Heart right ventricle (tissue), 16 donors: ENCODE measurements around the gene COX10. TPM values are rescaled to one million over a fixed set of nuclear protein-coding genes. Genes with fewer than 3 reads are reported as not detected.

Experiments
- ATAC-seq, 8 donors: fragments of 200-7000 bp; cut with Tn5 transposase; one replicate each; pipeline ENCODE4 v1.9.1; 2020; ENCODE audit warnings: mild to moderate bottlenecking in 8 of 8, moderate library complexity in 8 of 8, moderate number of reproducible peaks in 1 of 8
- DNase-seq, 2 donors: peaks; one replicate each; pipeline ENCODE4 v3.0.0-alpha.2; 2020
- H3K27ac ChIP-seq, 10 donors: fragments of 200-600 bp; sonication (generic) in 2 of 10; one replicate each; pipeline versions ENCODE4 v1.5.0 to v1.8.0; 2020 to 2022; ENCODE audit warnings: mild to moderate bottlenecking in 3 of 10
- H3K27me3 ChIP-seq, 7 donors: fragments of 200-600 bp; one replicate each; pipeline ENCODE4 v1.8.0; 2021 to 2022; ENCODE audit warnings: mild to moderate bottlenecking in 2 of 7
- H3K36me3 ChIP-seq, 9 donors: fragments of 200-600 bp; sonication (generic) in 1 of 9; one replicate each; pipeline versions ENCODE4 v1.5.0 to v1.8.0; 2020 to 2022; ENCODE audit warnings: mild to moderate bottlenecking in 2 of 9
- H3K4me1 ChIP-seq, 9 donors: fragments of 200-600 bp; sonication (generic) in 1 of 9; one replicate each; pipeline versions ENCODE4 v1.5.0 to v1.8.0; 2020 to 2022; ENCODE audit warnings: mild to moderate bottlenecking in 4 of 9
- H3K4me3 ChIP-seq, 10 donors: fragments of 200-600 bp; sonication (generic) in 2 of 10; one replicate each; pipeline versions ENCODE4 v1.5.0 to v1.8.0; 2020 to 2022; ENCODE audit warnings: mild to moderate bottlenecking in 7 of 10, moderate library complexity in 2 of 10
- H3K9me3 ChIP-seq, 11 donors: fragments of 200-600 bp in 10 of 11; sonication (generic) in 2 of 11; one replicate each; pipeline versions ENCODE4 v1.5.0 to v1.8.0; 2013 to 2022; ENCODE audit warnings: mild to moderate bottlenecking in 2 of 11, control low read depth in 1 of 11, moderate library complexity in 1 of 11
- CTCF ChIP-seq, 9 donors: fragments of 200-600 bp; sonication (generic) in 2 of 9; IDR thresholded peaks; one replicate each; pipeline versions ENCODE4 v1.5.0 to v1.8.0; 2021 to 2022; ENCODE audit warnings: antibody characterized with exemption in 9 of 9, mild to moderate bottlenecking in 5 of 9, moderate library complexity in 1 of 9
- WGBS, 2 donors: extraction: QIAGEN DNeasy Blood & Tissue Kit; methylation state at CpG; one replicate each; pipeline ENCODE4 v1.1.7; 2013; ENCODE audit warnings: inconsistent platforms in 1 of 2; 5-methylcytosine and 5-hydroxymethylcytosine counted together
- intact Hi-C, 10 donors: fragments of 100-400 bp; cut with DNase I; formaldehyde crosslinking; loops; one replicate each; pipeline versions ENCODE4 v1.11.1 to v1.14.2; 2022
- polyA plus RNA-seq, 2 donors: library from polyadenylated mRNA; stranded (reverse); fragments of 200-250 nt; gene quantifications; one replicate each; pipeline ENCODE4 v1.2.3, GENCODE V29; 2013
- total RNA-seq, 10 donors: library from RNA; stranded (reverse); fragmentation: NEBNext Ultra II Directional in 3 of 10; extraction: Animal tissue kit (Norgen Biotek cat#: 25700) in 3 of 10; gene quantifications; one replicate each; pipeline versions ENCODE4 v1.2.1 to v1.2.4, GENCODE V29; 2021 to 2023
- donor health status: Arrhythmogenic right ventricular cardiomyopathy.
- donor health status: ischemic (EF 13 %, LVEDD 7.1; RV severe dilation, severe dysfunction).
- donor health status: healthy with polysubstance abuse.
- donor health status: DM: no; HTN: yes; CAD: no.
- donor health status: DM: no; HTN: no; CAD: no.
- donor health status: ischemic (EF 25% LVEDD 6.9; RV normal size, moderate dysfunction).
- donor health status: ischemic (EF 25% LVEDD 5.7; RV mildly dilated, moderate dysfunction).
- donor health status: healthy.
- donor health status: DM: yes; HTN: yes; CAD: no.
- donor health status: Ischemic cardiomyopathy.
- donor health status: ischemic (EF 35%, LVEDD 5.7; RV mildly dilated, moderate dysfunction).
- donor health status: nonischemic (EF 11% LVEDD 7.7; RV severe dilation, severe dysfunction).
- donor health status: DM: yes; HTN: yes; CAD: no.
- donor health status: PGD.
- donor health status: ischemic (EF 29% LVEDD 5.4; RV normal size, mild dysfunction).
- donor health status: nonischemic (EF 23%, LVEDD 6.1; RV moderate dilation, normal function).

Gene COX10
- total and polyA plus RNA-seq, 12 donors, result 18.7 to 73.1 (median 54.0) TPM

GRCh38 chr17:14060706-14061105, 8.6 kb upstream of the COX10 start:
- H3K4me1 ChIP-seq, result peaks cover 0 to 16% (median 9%) of the 10 kb centered on the region in 9 donors
- 86 to 90% methylated on average over 1 of the region's 1 CpG for WGBS, 2 donors
- TF ChIP-seq CTCF (IDR thresholded peaks at IDR 0.05), result no peak
- H3K4me3 ChIP-seq, result no peak overlapping the region
- DNase-seq (no peak), ATAC-seq (no peak)
- intact Hi-C loops, result loop anchor here in 5 of 10 donors (10.0 kb wide), 4 partner anchors 144 to 466 kb away; partner anchors contain the start of gene HS3ST3B1 (in 1 of the 5)
- H3K9me3 ChIP-seq, result peaks cover 0 to 11% (median 5%) of the 10 kb centered on the region in 11 donors
- H3K27ac ChIP-seq, result no peak overlapping the region
- H3K27me3 ChIP-seq, result no peaks in the 10 kb centered on the region
- peaks cover 0 to 12% (median 0%) of the 10 kb centered on the region in 9 donors for H3K36me3 ChIP-seq

GRCh38 chr17:14061666-14062560, 7.4 kb upstream of the COX10 start:
- no peak for DNase-seq
- intact Hi-C loops, result loop anchor here in 5 of 10 donors (10.0 kb wide), 4 partner anchors 143 to 467 kb away; partner anchors contain the start of gene HS3ST3B1 (in 1 of the 5)
- H3K27ac ChIP-seq, result peak overlapping the region in 2 of 10 donors; percentile 0 to 31

GRCh38 chr17:14067347-14067746, 2.0 kb upstream of the COX10 start:
- no peak for DNase-seq
- no peak for TF ChIP-seq CTCF (IDR thresholded peaks at IDR 0.05)
- Histone ChIP-seq H3K36me3 (peaks cover 0 to 12% (median 0%) of the 10 kb centered on the region in 9 donors), H3K9me3 (peaks cover 0 to 8% (median 0%) of the 10 kb centered on the region in 11 donors), H3K27ac (no peak overlapping the region), H3K27me3 (no peaks in the 10 kb centered on the region), H3K4me3 (no peak overlapping the region), H3K4me1 (peaks cover 6 to 37% (median 29%) of the 10 kb centered on the region in 9 donors)
- ATAC-seq, result no peak
- intact Hi-C loops, result loop anchor here in 7 of 10 donors (5.0 to 10.0 kb wide), 6 partner anchors 137 to 473 kb away; partner anchors contain the start of gene HS3ST3B1 (in 4 of the 7)
- WGBS, 2 donors, result 83 to 93% methylated on average over 1 of the region's 1 CpG

More at GRCh38 chr17:14061666-14062560, 7.4 kb upstream of the COX10 start:
- Histone ChIP-seq H3K4me1 (peaks cover 0 to 16% (median 9%) of the 10 kb centered on the region in 9 donors), H3K36me3 (peaks cover 0 to 20% (median 0%) of the 10 kb centered on the region in 9 donors), H3K9me3 (peaks cover 0 to 8% (median 0%) of the 10 kb centered on the region in 11 donors), H3K4me3 (no peak overlapping the region), H3K27me3 (no peaks in the 10 kb centered on the region)
- WGBS, 2 donors, result 68 to 70% methylated on average over 10 of the region's 10 CpGs
- TF ChIP-seq CTCF (IDR thresholded peaks at IDR 0.05), result no peak
- peak in 7 of 8 donors; percentile 52 to 96 (median 69) for ATAC-seq

GRCh38 chr17:14068542-14069250, 608 bp upstream of the COX10 start:
- peaks cover 0 to 37% (median 25%) of the 10 kb centered on the region in 9 donors for H3K4me1 ChIP-seq
- DNase-seq (no peak), ATAC-seq (peak in 1 of 8 donors; percentile 13)
- peaks cover 0 to 8% (median 0%) of the 10 kb centered on the region in 11 donors for H3K9me3 ChIP-seq
- no peak for TF ChIP-seq CTCF (IDR thresholded peaks at IDR 0.05)
- H3K36me3 ChIP-seq, result peaks cover 0 to 12% (median 0%) of the 10 kb centered on the region in 9 donors
- WGBS, 2 donors, result 21 to 25% methylated on average over 25 of the region's 25 CpGs
- intact Hi-C loops, result loop anchor here in 7 of 10 donors (2.0 to 10.0 kb wide), 7 partner anchors 136 to 474 kb away; partner anchors contain the start of gene HS3ST3B1 (in 5 of the 7)
- H3K4me3 ChIP-seq, result peak overlapping the region; percentile 71 to 98 (median 93)
- H3K27ac ChIP-seq, result peak overlapping the region; percentile 80 to 95 (median 90)
- no peaks in the 10 kb centered on the region for H3K27me3 ChIP-seq
